Endothelial cell of umbilical vein (primary cell): ENCODE results near the gene CDX1. TPM values are rescaled to one million over a fixed set of nuclear protein-coding genes. Genes with fewer than 3 reads are reported as not detected.

Experiments
- BruUV-seq: library from RNA; stranded (reverse); fragments of 400-500 nt; replicated peaks from 2 replicates; lab custom pipeline; 2021; lab: Mats Ljungman, UMichigan
- CTCF ChIA-PET: fragments of 300-600, 350-600 bp; sonication (Branson Sonifier 250); formaldehyde crosslinking; loops from one replicate; lab custom pipeline; 2021; ENCODE audit warnings: antibody characterized with exemption, inconsistent platforms; lab: Charles Lee
- POLR2A ChIA-PET: fragments of 300-600, 350-600 bp; sonication (Branson Sonifier 250); formaldehyde crosslinking; loops from one replicate; lab custom pipeline; 2021; ENCODE audit warnings: antibody characterized with exemption, inconsistent platforms; lab: Charles Lee
- DNase-seq: peaks from one replicate; pipeline ENCODE4 v3.0.0-alpha.2; 2011; ENCODE audit warnings: low read depth, low spot score
- FAIRE-seq: peaks from 2 replicates; lab custom pipeline; 2011; peaks lifted over from hg19 to GRCh38; lab: Jason Lieb, UNC
- H2AFZ ChIP-seq: 2 replicates; pipeline ENCODE4 v1.6.0; 2012; ENCODE audit warnings: low read depth, low read length, control low read depth, inconsistent platforms
- H3K27ac ChIP-seq: 2 replicates; pipeline ENCODE4 v1.5.1; 2011; ENCODE audit warnings: low read depth, mild to moderate bottlenecking, control low read depth, low read length, moderate library complexity; ENCODE audit not compliant: insufficient read depth
- H3K27me3 ChIP-seq, 2 experiments: 2 replicates each; pipeline versions ENCODE4 v1.6.0 to v1.6.1; 2011; ENCODE audit warnings: low read length in 2 of 2, mixed read lengths in 1 of 2; ENCODE audit not compliant: control insufficient read depth in 2 of 2, insufficient read depth in 2 of 2
- H3K36me3 ChIP-seq, 2 experiments: 2 replicates in 1 of 2; 3 replicates in 1 of 2; pipeline ENCODE4 v1.5.1; 2011; ENCODE audit warnings: low read length in 2 of 2, mild to moderate bottlenecking in 1 of 2, moderate library complexity in 1 of 2; ENCODE audit not compliant: control insufficient read depth in 2 of 2, insufficient read depth in 2 of 2; ENCODE audit errors: extremely low read depth in 1 of 2
- H3K4me1 ChIP-seq: 3 replicates; pipeline ENCODE4 v1.5.1; 2011; ENCODE audit warnings: mild to moderate bottlenecking, low read length; ENCODE audit not compliant: control insufficient read depth, insufficient read depth; ENCODE audit errors: extremely low read depth
- H3K4me2 ChIP-seq: 2 replicates; pipeline ENCODE4 v1.6.1; 2011; ENCODE audit warnings: low read length, control low read depth, mixed read lengths; ENCODE audit not compliant: insufficient read depth
- H3K4me3 ChIP-seq, 3 experiments: fragments of 200-600 bp in 1 of 3; sonication (generic), shearing (Covaris generic) in 1 of 3; replicated peaks in 1 of 3; 2 replicates each; pipeline ENCODE4 v1.5.1; 2011 to 2016; ENCODE audit warnings: control low read depth in 3 of 3, low read length in 3 of 3, mild to moderate bottlenecking in 2 of 3, inconsistent platforms in 1 of 3, low read depth in 1 of 3, moderate library complexity in 1 of 3; ENCODE audit not compliant: insufficient read depth in 1 of 3
- H3K79me2 ChIP-seq: 2 replicates; pipeline ENCODE4 v1.6.0; 2012; ENCODE audit warnings: low read length, inconsistent platforms; ENCODE audit not compliant: control insufficient read depth, insufficient read depth
- H3K9ac ChIP-seq: replicated peaks from 2 replicates; pipeline ENCODE3; 2011; ENCODE audit warnings: low read length, control low read depth; ENCODE audit not compliant: insufficient read depth; ENCODE audit errors: extremely low read depth
- H3K9me1 ChIP-seq: replicated peaks from 3 replicates; pipeline ENCODE4 v1.6.0; 2011; ENCODE audit warnings: mild to moderate bottlenecking, low read length; ENCODE audit not compliant: control insufficient read depth, insufficient read depth; ENCODE audit errors: extremely low read depth
- H3K9me3 ChIP-seq: replicated peaks from 2 replicates; pipeline ENCODE4 v1.5.1; 2012; ENCODE audit warnings: low read length, inconsistent platforms; ENCODE audit not compliant: control insufficient read depth, insufficient read depth
- H4K20me1 ChIP-seq: replicated peaks from 2 replicates; pipeline ENCODE3; 2011; ENCODE audit warnings: mild to moderate bottlenecking, low read length; ENCODE audit not compliant: control insufficient read depth, insufficient read depth; ENCODE audit errors: extremely low read depth
- CTCF ChIP-seq, 2 donors: IDR thresholded peaks; 1 replicate in 1 of 2; 2 replicates in 1 of 2; pipeline ENCODE4 v1.5.1; 2011; ENCODE audit warnings: low read length in 2 of 2, mild to moderate bottlenecking in 2 of 2, moderate library complexity in 2 of 2, control low read depth in 1 of 2, inconsistent platforms in 1 of 2, low read depth in 1 of 2; ENCODE audit not compliant: insufficient read depth in 1 of 2; ENCODE audit errors: extremely low read depth in 1 of 2
- EZH2 ChIP-seq: IDR thresholded peaks from 2 replicates; pipeline ENCODE4 v1.6.1; 2012; ENCODE audit warnings: borderline replicate concordance, low read depth, mild to moderate bottlenecking, moderate library complexity, low read length, inconsistent platforms; ENCODE audit not compliant: severe bottlenecking
- FOS ChIP-seq: IDR thresholded peaks from 2 replicates; pipeline ENCODE4 v1.6.1; 2011; ENCODE audit warnings: mild to moderate bottlenecking, low read length, moderate library complexity, borderline replicate concordance; ENCODE audit not compliant: insufficient read depth
- GATA2 ChIP-seq: IDR thresholded peaks from 2 replicates; pipeline ENCODE4 v1.7.0; 2011; ENCODE audit warnings: low read depth, mild to moderate bottlenecking, moderate library complexity, mixed read lengths, low read length; ENCODE audit not compliant: insufficient read length, insufficient read depth
- JUN ChIP-seq: IDR thresholded peaks from 2 replicates; pipeline ENCODE4 v1.6.1; 2011; ENCODE audit warnings: borderline replicate concordance, low read depth; ENCODE audit not compliant: insufficient read length, insufficient read depth
- MAX ChIP-seq: IDR thresholded peaks from 2 replicates; pipeline ENCODE4 v1.6.1; 2011; ENCODE audit not compliant: insufficient read depth, insufficient read length
- MYC ChIP-seq: IDR thresholded peaks from one replicate; pipeline ENCODE4 v1.6.1; 2011; ENCODE audit warnings: mild to moderate bottlenecking, low read depth, low read length
- POLR2A ChIP-seq: IDR thresholded peaks from 2 replicates; pipeline ENCODE4 v1.6.1; 2012; ENCODE audit warnings: low read depth, mild to moderate bottlenecking, control low read depth, low read length
- POLR2AphosphoS5 ChIP-seq: IDR thresholded peaks from 2 replicates; pipeline ENCODE4 v1.6.1; 2012; ENCODE audit warnings: low read depth, mild to moderate bottlenecking, control low read depth, low read length, moderate library complexity; ENCODE audit not compliant: insufficient read depth
- dilution Hi-C: fragments of 300-500 bp; cut with MboI; formaldehyde crosslinking; loops from one replicate; pipeline ENCODE4 v1.15.0; 2019; ENCODE audit warnings: low sequenced_read_pairs; ENCODE audit not compliant: extremely low pct_ligation_motif_present
- intact Hi-C: fragments of 100-400 bp; cut with micrococcal nuclease; formaldehyde crosslinking; loops from one replicate; pipeline ENCODE4 v1.10.0; 2022
- polyA plus RNA-seq, 4 experiments: library from polyadenylated mRNA; depleted of rRNA in 3 of 4; stranded (reverse) in 3 of 4; unstranded in 1 of 4; fragments of >200 nt; gene quantifications; 2 replicates each; pipeline versions ENCODE4 v1.2.1 to v1.2.3, GENCODE V29; 2011 to 2012; ENCODE audit warnings: missing spikeins in 1 of 4
- total RNA-seq: library from RNA; stranded (reverse); gene quantifications from 2 replicates; pipeline ENCODE4 v1.2.3, GENCODE V29; 2021

Gene CDX1
- total and polyA plus RNA-seq, 2 donors (not counting 3 experiments of a cell fraction or from before 2014, with no cell fraction given), result not detected

GRCh38 chr5:150219142-150219541 lies 52.6 kb downstream of the CDX1 start:
- CTCF ChIA-PET, result interaction anchor here (0.7 to 6.5 kb wide), 17 partner anchors 10 to 386 kb away, joined by 3 to 65 read pairs (median 6); no protein-coding TSS in a partner anchor
- Histone ChIP-seq H3K4me2 (no peak overlapping the region), H3K27ac (no peak overlapping the region), H3K9me3 (no peaks in the 10 kb centered on the region), H3K9me1 (no peaks in the 10 kb centered on the region), H3K4me3 (no peak overlapping the region), H2AFZ (no peak overlapping the region), H3K4me1 (no peaks in the 10 kb centered on the region), H3K36me3 (no peaks in the 10 kb centered on the region), H3K79me2 (no peaks in the 10 kb centered on the region), H3K9ac (no peak overlapping the region), H4K20me1 (no peaks in the 10 kb centered on the region), H3K27me3 (peaks cover 0 to 8% of the 10 kb centered on the region in 2 experiments)
- TF ChIP-seq MAX (no peak), JUN (no peak), EZH2 (no peak), MYC (no peak), POLR2A (no peak), GATA2 (no peak), FOS (no peak), POLR2AphosphoS5 (no peak)
- DNase-seq (no peak), FAIRE-seq (no peak)
- no TSS peak for BruUV-seq
- POLR2A ChIA-PET, result no interaction called here
- dilution Hi-C loops (no loop called here), intact Hi-C loops (loop anchor here (2.0 to 5.0 kb wide), 2 partner anchors 218 to 582 kb away; partner anchors contain the start of genes HMGXB3 and TIGD6)

- Histone ChIP-seq H3K4me2 (no peak overlapping the region), H3K36me3 (no peaks in the 10 kb centered on the region), H3K79me2 (no peaks in the 10 kb centered on the region), H3K27ac (no peak overlapping the region), H3K9me1 (no peaks in the 10 kb centered on the region), H3K9ac (no peak overlapping the region), H3K9me3 (no peaks in the 10 kb centered on the region), H4K20me1 (no peaks in the 10 kb centered on the region), H3K27me3 (peaks cover 0 to 8% of the 10 kb centered on the region in 2 experiments), H3K4me1 (no peaks in the 10 kb centered on the region), H3K4me3 (no peak overlapping the region), H2AFZ (no peak overlapping the region)
- FAIRE-seq (no peak), DNase-seq (no peak)
- intact Hi-C loops, result loop anchor here (2.0 to 5.0 kb wide), 2 partner anchors 219 to 583 kb away; partner anchors contain the start of genes HMGXB3 and TIGD6
- ChIA-PET POLR2A (no interaction called here), CTCF (interaction anchor here (0.8 to 6.5 kb wide), 11 partner anchors 13 to 386 kb away, joined by 3 to 65 read pairs (median 11); no protein-coding TSS in a partner anchor)
- dilution Hi-C loops, result no loop called here
- no TSS peak for BruUV-seq
- TF ChIP-seq FOS (no peak), CTCF (IDR thresholded peaks at IDR 0.05; ENCODE audit: extremely low read depth in 1 of 2, insufficient read depth in 1 of 2, low read depth in 1 of 2, low read length in 2 of 2) (no peak), GATA2 (no peak), POLR2AphosphoS5 (no peak), MAX (no peak), MYC (no peak), EZH2 (no peak), POLR2A (no peak), JUN (no peak)
Observed at GRCh38 chr5:150219861-150220260, 53.3 kb downstream of the CDX1 start.
